ENCODE measurements around the gene EXOC2.

GRCh38 chr6:571892-572291 is 121.0 kb downstream of the EXOC2 start:
- TF ChIP-seq CTCF (IDR thresholded peaks at IDR 0.05 in 8 of 11, conservative IDR thresholded peaks at IDR 0.05 in 3 of 11) (no peak), POLR2AphosphoS5 (IDR thresholded peaks at IDR 0.05) (no peak)

All from spleen (tissue), 7 donors.